ENCODE measurements around the gene SUMO1. TPM values are rescaled to one million over a fixed set of nuclear protein-coding genes. Genes with fewer than 3 reads are reported as not detected.

Gene SUMO1
- total and polyA plus RNA-seq, 9 of the 15 experiments (the other 6 are each of a cell fraction or from before 2014, with no cell fraction given): 63.7 to 292 (median 92.0) TPM

DNA sequence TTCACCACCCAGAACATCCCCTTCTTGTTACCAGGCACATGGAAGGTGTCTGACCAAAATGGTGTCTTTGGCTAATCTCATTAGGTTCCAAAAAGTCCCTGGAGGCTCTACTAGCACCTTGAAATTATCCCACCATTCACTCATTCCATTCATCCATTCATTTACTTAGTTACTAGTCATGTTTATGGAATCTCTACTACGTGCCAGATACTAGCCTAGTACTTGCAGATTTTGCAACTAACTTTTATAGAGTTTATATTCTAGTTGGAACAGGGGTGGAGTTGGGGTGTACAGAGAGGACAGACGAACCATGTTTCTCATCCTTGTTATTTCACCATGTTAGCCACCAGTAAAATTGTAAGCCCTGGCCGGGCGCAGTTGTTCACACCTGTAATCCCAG is 23.1 kb upstream of the SUMO1 start (continued):
- no peak for TF ChIP-seq KLF1 (tag; IDR thresholded peaks at IDR 0.05)
- TF ChIP-seq, protein P1, sequence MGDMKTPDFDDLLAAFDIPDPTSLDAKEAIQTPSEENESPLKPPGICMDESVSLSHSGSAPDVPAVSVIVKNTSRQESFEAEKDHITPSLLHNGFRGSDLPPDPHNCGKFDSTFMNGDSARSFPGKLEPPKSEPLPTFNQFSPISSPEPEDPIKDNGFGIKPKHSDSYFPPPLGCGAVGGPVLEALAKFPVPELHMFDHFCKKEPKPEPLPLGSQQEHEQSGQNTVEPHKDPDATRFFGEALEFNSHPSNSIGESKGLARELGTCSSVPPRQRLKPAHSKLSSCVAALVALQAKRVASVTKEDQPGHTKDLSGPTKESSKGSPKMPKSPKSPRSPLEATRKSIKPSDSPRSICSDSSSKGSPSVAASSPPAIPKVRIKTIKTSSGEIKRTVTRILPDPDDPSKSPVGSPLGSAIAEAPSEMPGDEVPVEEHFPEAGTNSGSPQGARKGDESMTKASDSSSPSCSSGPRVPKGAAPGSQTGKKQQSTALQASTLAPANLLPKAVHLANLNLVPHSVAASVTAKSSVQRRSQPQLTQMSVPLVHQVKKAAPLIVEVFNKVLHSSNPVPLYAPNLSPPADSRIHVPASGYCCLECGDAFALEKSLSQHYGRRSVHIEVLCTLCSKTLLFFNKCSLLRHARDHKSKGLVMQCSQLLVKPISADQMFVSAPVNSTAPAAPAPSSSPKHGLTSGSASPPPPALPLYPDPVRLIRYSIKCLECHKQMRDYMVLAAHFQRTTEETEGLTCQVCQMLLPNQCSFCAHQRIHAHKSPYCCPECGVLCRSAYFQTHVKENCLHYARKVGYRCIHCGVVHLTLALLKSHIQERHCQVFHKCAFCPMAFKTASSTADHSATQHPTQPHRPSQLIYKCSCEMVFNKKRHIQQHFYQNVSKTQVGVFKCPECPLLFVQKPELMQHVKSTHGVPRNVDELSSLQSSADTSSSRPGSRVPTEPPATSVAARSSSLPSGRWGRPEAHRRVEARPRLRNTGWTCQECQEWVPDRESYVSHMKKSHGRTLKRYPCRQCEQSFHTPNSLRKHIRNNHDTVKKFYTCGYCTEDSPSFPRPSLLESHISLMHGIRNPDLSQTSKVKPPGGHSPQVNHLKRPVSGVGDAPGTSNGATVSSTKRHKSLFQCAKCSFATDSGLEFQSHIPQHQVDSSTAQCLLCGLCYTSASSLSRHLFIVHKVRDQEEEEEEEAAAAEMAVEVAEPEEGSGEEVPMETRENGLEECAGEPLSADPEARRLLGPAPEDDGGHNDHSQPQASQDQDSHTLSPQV (IDR thresholded peaks at IDR 0.05): no peak

- Histone ChIP-seq H3K27me3 (ENCODE audit: control insufficient read depth in 2 of 2, insufficient read depth in 2 of 2, low read length in 2 of 2) (no peaks in the 10 kb centered on the region), H3K27ac (ENCODE audit: extremely low read depth, low read depth, low read length) (no peak overlapping the region), H3K9me3 (replicated peaks; ENCODE audit: control insufficient read depth, insufficient read depth, low read depth, low read length) (no peaks in the 10 kb centered on the region; the same call in 1 of the 2 replicates), H3K9ac (ENCODE audit: insufficient read depth in 1 of 2, low read depth in 2 of 2, low read length in 2 of 2) (no peak overlapping the region), H3K4me3 (no peak overlapping the region), H4K20me1 (replicated peaks; ENCODE audit: control insufficient read depth, insufficient read depth, low read length) (no peaks in the 10 kb centered on the region), H2AFZ (ENCODE audit: low read depth, low read length) (no peak overlapping the region), H3K4me1 (replicated peaks in 1 of 2; ENCODE audit: control insufficient read depth in 2 of 2, insufficient read depth in 2 of 2, low read length in 2 of 2) (no peaks in the 10 kb centered on the region), H3K36me3 (ENCODE audit: control insufficient read depth, insufficient read depth, low read length) (no peaks in the 10 kb centered on the region), H3K4me2 (ENCODE audit: insufficient read depth, low read length) (no peak overlapping the region), H3K9me1 (ENCODE audit: control insufficient read depth, insufficient read depth, low read length) (no peaks in the 10 kb centered on the region), H3K79me2 (ENCODE audit: control insufficient read depth, insufficient read depth, low read length) (no peaks in the 10 kb centered on the region)
- in situ Hi-C loops (cut with MboI): no loop called here
- ATAC-seq: no peak
- ChIA-PET CTCF (ENCODE audit: low intra/inter-chr PET ratio) (no interaction called here), POLR2A (no interaction called here)
- TF ChIP-seq HNRNPL (IDR thresholded peaks at IDR 0.05; ENCODE audit: low read depth, low read length) (no peak), C11orf30 (IDR thresholded peaks at IDR 0.05; ENCODE audit: low read depth) (no peak), HDAC8 (tag; IDR thresholded peaks at IDR 0.05) (no peak), ZNF174 (CRISPR knock-in tag; IDR thresholded peaks at IDR 0.05) (no peak), ZNF644 (tag; IDR thresholded peaks at IDR 0.05; ENCODE audit: low read depth) (no peak), STAT5B (CRISPR knock-in tag; IDR thresholded peaks at IDR 0.05) (no peak), ZNF445 (CRISPR knock-in tag; IDR thresholded peaks at IDR 0.05; ENCODE audit: low read depth) (no peak), NCOA1 (IDR thresholded peaks at IDR 0.05; ENCODE audit: low read depth) (no peak), DEAF1 (CRISPR knock-in tag; IDR thresholded peaks at IDR 0.05) (no peak), POLR2AphosphoS2 (IDR thresholded peaks at IDR 0.05; ENCODE audit: low read length) (no peak), KDM5B (IDR thresholded peaks at IDR 0.05; ENCODE audit: insufficient replicate concordance, low read depth, low read length) (no peak), SP2 (IDR thresholded peaks at IDR 0.05; ENCODE audit: extremely low read depth, low read depth, low read length, poor library complexity, severe bottlenecking) (no peak), NFXL1 (CRISPR knock-in tag; IDR thresholded peaks at IDR 0.05) (no peak), MYNN (IDR thresholded peaks at IDR 0.05) (no peak), MYNN (CRISPR knock-in tag; IDR thresholded peaks at IDR 0.05) (no peak), SUPT5H (IDR thresholded peaks at IDR 0.05) (no peak)
- intact Hi-C loops (cut with micrococcal nuclease): no loop called here
- no peak for DNase-seq (ENCODE audit: extremely low read depth in 1 of 4, low spot score in 3 of 4)
- WGBS (ENCODE audit: insufficient coverage, low coverage, missing lambda C conversion rate): 19% methylated on average over 3 of the region's 5 CpGs
- FAIRE-seq: no peak
- no TSS peak for BruUV-seq (replicated peaks)
These were observed 13.1 kb upstream of the SUMO1 start for GRCh38 chr2:202251494-202251893.

Data from K562 (cell line).